ENCODE results near the gene SEC61G.

DNA sequence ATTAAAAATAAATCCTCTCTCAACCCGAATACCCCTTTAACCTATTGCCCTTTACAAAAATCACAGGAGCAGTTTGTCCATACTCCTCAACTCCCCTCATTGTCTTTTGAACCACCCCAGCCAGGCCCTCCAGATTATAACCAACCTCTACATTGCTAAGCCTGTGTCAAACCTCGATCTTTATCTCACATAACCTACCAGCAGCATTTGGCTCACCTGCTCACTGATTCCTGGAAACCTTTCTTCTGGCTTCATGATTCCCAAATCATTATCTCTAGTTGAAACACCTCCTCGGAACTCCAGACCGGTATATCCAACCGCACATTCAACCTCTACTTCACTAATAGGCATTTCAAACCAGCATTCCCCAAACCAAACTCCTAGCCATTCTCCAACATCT lies 11.8 kb downstream of the SEC61G start:
- TF ChIP-seq FOXM1 (IDR thresholded peaks at IDR 0.05; ENCODE audit: low read depth) (no peak), NFIC (IDR thresholded peaks at IDR 0.05; ENCODE audit: borderline replicate concordance) (no peak), EZH2phosphoT487 (IDR thresholded peaks at IDR 0.05; ENCODE audit: borderline replicate concordance, low read depth) (no peak), RAD21 (IDR thresholded peaks at IDR 0.05; ENCODE audit: low read length) (no peak), USF2 (IDR thresholded peaks at IDR 0.05; ENCODE audit: borderline replicate concordance, low read depth, low read length) (no peak), YY1 (IDR thresholded peaks at IDR 0.05; ENCODE audit: low read depth) (no peak), ELF1 (IDR thresholded peaks at IDR 0.05) (no peak), FOXJ3 (CRISPR knock-in tag; IDR thresholded peaks at IDR 0.05) (no peak), CHD2 (IDR thresholded peaks at IDR 0.05; ENCODE audit: low read length, partially characterized antibody) (no peak), EP300 (IDR thresholded peaks at IDR 0.05; ENCODE audit: borderline replicate concordance in 1 of 2, low read depth in 1 of 2, low read length in 1 of 2) (no peak), GATA2 (CRISPR knock-in tag; IDR thresholded peaks at IDR 0.05) (no peak), POLR2AphosphoS5 (IDR thresholded peaks at IDR 0.05; ENCODE audit: low read depth, low read length) (no peak)
- TF ChIP-seq, protein P1, sequence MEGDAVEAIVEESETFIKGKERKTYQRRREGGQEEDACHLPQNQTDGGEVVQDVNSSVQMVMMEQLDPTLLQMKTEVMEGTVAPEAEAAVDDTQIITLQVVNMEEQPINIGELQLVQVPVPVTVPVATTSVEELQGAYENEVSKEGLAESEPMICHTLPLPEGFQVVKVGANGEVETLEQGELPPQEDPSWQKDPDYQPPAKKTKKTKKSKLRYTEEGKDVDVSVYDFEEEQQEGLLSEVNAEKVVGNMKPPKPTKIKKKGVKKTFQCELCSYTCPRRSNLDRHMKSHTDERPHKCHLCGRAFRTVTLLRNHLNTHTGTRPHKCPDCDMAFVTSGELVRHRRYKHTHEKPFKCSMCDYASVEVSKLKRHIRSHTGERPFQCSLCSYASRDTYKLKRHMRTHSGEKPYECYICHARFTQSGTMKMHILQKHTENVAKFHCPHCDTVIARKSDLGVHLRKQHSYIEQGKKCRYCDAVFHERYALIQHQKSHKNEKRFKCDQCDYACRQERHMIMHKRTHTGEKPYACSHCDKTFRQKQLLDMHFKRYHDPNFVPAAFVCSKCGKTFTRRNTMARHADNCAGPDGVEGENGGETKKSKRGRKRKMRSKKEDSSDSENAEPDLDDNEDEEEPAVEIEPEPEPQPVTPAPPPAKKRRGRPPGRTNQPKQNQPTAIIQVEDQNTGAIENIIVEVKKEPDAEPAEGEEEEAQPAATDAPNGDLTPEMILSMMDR (IDR thresholded peaks at IDR 0.05): no peak
